Fibroblast of lung (primary cell): ENCODE results near the gene GPR27. TPM values are rescaled to one million over a fixed set of nuclear protein-coding genes. Genes with fewer than 3 reads are reported as not detected.

Source experiments
- DNase-seq, 2 donors: peaks; one replicate each; pipeline versions ENCODE4 v3.0.0 to v3.0.0-alpha.2; 2010; ENCODE audit warnings: low read depth in 2 of 2
- H2AFZ ChIP-seq: 2 replicates; pipeline ENCODE4 v1.5.1; 2012; ENCODE audit warnings: low read length, control low read depth, inconsistent platforms
- H3K27ac ChIP-seq: 2 replicates; pipeline ENCODE4 v1.5.1; 2011; ENCODE audit warnings: low read length, control low read depth; ENCODE audit not compliant: insufficient read depth
- H3K27me3 ChIP-seq: 2 replicates; pipeline ENCODE4 v1.5.1; 2011; ENCODE audit warnings: mild to moderate bottlenecking, low read length; ENCODE audit not compliant: control insufficient read depth, insufficient read depth
- H3K36me3 ChIP-seq: 2 replicates; pipeline ENCODE4 v1.5.1; 2011; ENCODE audit warnings: low read length; ENCODE audit not compliant: control insufficient read depth, insufficient read depth
- H3K4me1 ChIP-seq: 2 replicates; pipeline ENCODE4 v1.5.1; 2011; ENCODE audit warnings: low read length; ENCODE audit not compliant: control insufficient read depth, insufficient read depth; ENCODE audit errors: extremely low read depth
- H3K4me2 ChIP-seq: 2 replicates; pipeline ENCODE4 v1.5.1; 2011; ENCODE audit warnings: low read length, control low read depth; ENCODE audit not compliant: insufficient read depth; ENCODE audit errors: extremely low read depth
- H3K4me3 ChIP-seq, 4 experiments: fragments of 200-600 bp in 1 of 4; sonication (generic) in 1 of 4; replicated peaks in 1 of 4; 2 replicates each; pipeline ENCODE4 v1.5.1; 2011 to 2016; ENCODE audit warnings: low read length in 4 of 4, low read depth in 3 of 4, mild to moderate bottlenecking in 3 of 4, control low read depth in 2 of 4, inconsistent platforms in 1 of 4, mixed read lengths in 1 of 4; ENCODE audit not compliant: insufficient read depth in 1 of 4; ENCODE audit errors: control extremely low read depth in 1 of 4
- H3K79me2 ChIP-seq: 2 replicates; pipeline ENCODE4 v1.5.1; 2012; ENCODE audit warnings: mild to moderate bottlenecking, low read length, inconsistent platforms; ENCODE audit not compliant: control insufficient read depth, insufficient read depth
- H3K9ac ChIP-seq: 2 replicates; pipeline ENCODE4 v1.5.1; 2011; ENCODE audit warnings: mild to moderate bottlenecking, low read length, control low read depth; ENCODE audit not compliant: insufficient read depth
- H3K9me3 ChIP-seq: 2 replicates; pipeline ENCODE4 v1.5.1; 2012; ENCODE audit warnings: low read depth, low read length; ENCODE audit not compliant: control insufficient read depth, insufficient read depth
- H4K20me1 ChIP-seq: 2 replicates; pipeline ENCODE4 v1.5.1; 2011; ENCODE audit warnings: low read length; ENCODE audit not compliant: control insufficient read depth, insufficient read depth; ENCODE audit errors: extremely low read depth
- EZH2 ChIP-seq: IDR thresholded peaks from 2 replicates; pipeline ENCODE4 v1.5.1; 2012; ENCODE audit warnings: low read length, control low read depth, mild to moderate bottlenecking; ENCODE audit errors: missing control alignments
- polyA plus RNA-seq, 2 donors: library from polyadenylated mRNA; depleted of rRNA in 1 of 2; stranded (reverse) in 1 of 2; unstranded in 1 of 2; fragments of >200 nt; gene quantifications; 2 replicates each; pipeline ENCODE4 v1.2.1, GENCODE V29; 2011 to 2012; ENCODE audit warnings: missing spikeins in 1 of 2
- total RNA-seq: library from RNA; depleted of rRNA; stranded (reverse); fragments of >200 nt; gene quantifications from 2 replicates; pipeline ENCODE4 v1.2.1, GENCODE V29; 2014
- TF ChIP-seq, protein P1 (sequence below), 2 donors: IDR thresholded peaks in 1 of 2; conservative IDR thresholded peaks in 1 of 2; 1 replicate in 1 of 2; 2 replicates in 1 of 2; pipeline ENCODE4 v1.5.1; 2011 to 2012; ENCODE audit warnings: low read length in 2 of 2, control low read depth in 1 of 2, inconsistent platforms in 1 of 2, low read depth in 1 of 2, mild to moderate bottlenecking in 1 of 2

GPR27 gene
- total and polyA plus RNA-seq, 2 donors (not counting 1 experiment from before 2014, with no cell fraction given), result not detected

GRCh38 chr3:71710906-71711494, 42.7 kb upstream of the GPR27 start:
- no peaks in the 10 kb centered on the region for H3K79me2 ChIP-seq

DNA sequence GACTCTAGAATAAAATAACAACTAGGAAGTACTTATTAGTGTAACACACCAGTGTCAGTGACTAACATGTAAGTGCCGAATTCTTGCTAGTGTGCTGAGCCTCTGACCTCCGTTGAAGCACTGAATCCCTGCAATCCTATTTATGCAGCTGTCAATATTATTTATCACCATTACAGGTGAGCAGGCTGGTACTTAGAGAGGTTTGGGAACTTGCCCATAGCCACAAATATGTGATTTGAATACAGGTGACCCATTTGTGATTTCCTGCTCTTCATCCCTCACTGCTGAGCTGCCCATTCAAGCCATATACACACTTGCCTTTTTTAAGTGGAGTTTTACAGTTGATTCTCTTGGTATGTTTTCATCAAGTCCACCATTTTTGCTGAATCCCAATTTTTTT, 40.6 kb upstream of the GPR27 start:
- Histone ChIP-seq H3K79me2 (no peaks in the 10 kb centered on the region), H3K9me3 (no peaks in the 10 kb centered on the region), H3K27ac (no peak overlapping the region), H3K4me2 (no peak overlapping the region), H3K9ac (no peak overlapping the region), H3K36me3 (no peaks in the 10 kb centered on the region), H2AFZ (no peak overlapping the region), H4K20me1 (no peaks in the 10 kb centered on the region), H3K4me3 (no peak overlapping the region), H3K4me1 (no peaks in the 10 kb centered on the region), H3K27me3 (no peaks in the 10 kb centered on the region)
- no peak for DNase-seq
- TF ChIP-seq, protein P1, sequence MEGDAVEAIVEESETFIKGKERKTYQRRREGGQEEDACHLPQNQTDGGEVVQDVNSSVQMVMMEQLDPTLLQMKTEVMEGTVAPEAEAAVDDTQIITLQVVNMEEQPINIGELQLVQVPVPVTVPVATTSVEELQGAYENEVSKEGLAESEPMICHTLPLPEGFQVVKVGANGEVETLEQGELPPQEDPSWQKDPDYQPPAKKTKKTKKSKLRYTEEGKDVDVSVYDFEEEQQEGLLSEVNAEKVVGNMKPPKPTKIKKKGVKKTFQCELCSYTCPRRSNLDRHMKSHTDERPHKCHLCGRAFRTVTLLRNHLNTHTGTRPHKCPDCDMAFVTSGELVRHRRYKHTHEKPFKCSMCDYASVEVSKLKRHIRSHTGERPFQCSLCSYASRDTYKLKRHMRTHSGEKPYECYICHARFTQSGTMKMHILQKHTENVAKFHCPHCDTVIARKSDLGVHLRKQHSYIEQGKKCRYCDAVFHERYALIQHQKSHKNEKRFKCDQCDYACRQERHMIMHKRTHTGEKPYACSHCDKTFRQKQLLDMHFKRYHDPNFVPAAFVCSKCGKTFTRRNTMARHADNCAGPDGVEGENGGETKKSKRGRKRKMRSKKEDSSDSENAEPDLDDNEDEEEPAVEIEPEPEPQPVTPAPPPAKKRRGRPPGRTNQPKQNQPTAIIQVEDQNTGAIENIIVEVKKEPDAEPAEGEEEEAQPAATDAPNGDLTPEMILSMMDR (conservative IDR thresholded peaks at IDR 0.05 in 1 of 2, IDR thresholded peaks at IDR 0.05 in 1 of 2; ENCODE audit: low read depth in 1 of 2, low read length in 2 of 2), result no peak
- no peak for TF ChIP-seq EZH2

More at GRCh38 chr3:71710906-71711494, 42.7 kb upstream of the GPR27 start:
- Histone ChIP-seq H3K27me3 (no peaks in the 10 kb centered on the region), H3K4me1 (no peaks in the 10 kb centered on the region), H4K20me1 (no peaks in the 10 kb centered on the region), H3K4me3 (no peak overlapping the region), H2AFZ (no peak overlapping the region), H3K9me3 (no peaks in the 10 kb centered on the region), H3K36me3 (no peaks in the 10 kb centered on the region), H3K9ac (no peak overlapping the region), H3K27ac (no peak overlapping the region), H3K4me2 (no peak overlapping the region)
- TF ChIP-seq, protein P1 (conservative IDR thresholded peaks at IDR 0.05 in 1 of 2, IDR thresholded peaks at IDR 0.05 in 1 of 2; ENCODE audit: low read depth in 1 of 2, low read length in 2 of 2), result peak; percentile 50 to 60
- no peak for TF ChIP-seq EZH2
- DNase-seq, result peak; percentile 51 to 72

- no peak for DNase-seq
Measured at GRCh38 chr3:71714595-71714994, 39.1 kb upstream of the GPR27 start.

More at GRCh38 chr3:71714595-71714994, 39.1 kb upstream of the GPR27 start:
- Histone ChIP-seq H3K27ac (no peak overlapping the region), H3K4me2 (no peak overlapping the region), H2AFZ (no peak overlapping the region), H3K9me3 (no peaks in the 10 kb centered on the region), H3K4me1 (no peaks in the 10 kb centered on the region), H3K9ac (no peak overlapping the region), H3K79me2 (no peaks in the 10 kb centered on the region), H4K20me1 (no peaks in the 10 kb centered on the region), H3K36me3 (no peaks in the 10 kb centered on the region), H3K4me3 (no peak overlapping the region), H3K27me3 (no peaks in the 10 kb centered on the region)
- no peak for TF ChIP-seq EZH2
- TF ChIP-seq, protein P1 (conservative IDR thresholded peaks at IDR 0.05 in 1 of 2, IDR thresholded peaks at IDR 0.05 in 1 of 2; ENCODE audit: low read depth in 1 of 2, low read length in 2 of 2), result no peak
